ENCODE measurements around the gene CHL1.

Gene CHL1

DNA sequence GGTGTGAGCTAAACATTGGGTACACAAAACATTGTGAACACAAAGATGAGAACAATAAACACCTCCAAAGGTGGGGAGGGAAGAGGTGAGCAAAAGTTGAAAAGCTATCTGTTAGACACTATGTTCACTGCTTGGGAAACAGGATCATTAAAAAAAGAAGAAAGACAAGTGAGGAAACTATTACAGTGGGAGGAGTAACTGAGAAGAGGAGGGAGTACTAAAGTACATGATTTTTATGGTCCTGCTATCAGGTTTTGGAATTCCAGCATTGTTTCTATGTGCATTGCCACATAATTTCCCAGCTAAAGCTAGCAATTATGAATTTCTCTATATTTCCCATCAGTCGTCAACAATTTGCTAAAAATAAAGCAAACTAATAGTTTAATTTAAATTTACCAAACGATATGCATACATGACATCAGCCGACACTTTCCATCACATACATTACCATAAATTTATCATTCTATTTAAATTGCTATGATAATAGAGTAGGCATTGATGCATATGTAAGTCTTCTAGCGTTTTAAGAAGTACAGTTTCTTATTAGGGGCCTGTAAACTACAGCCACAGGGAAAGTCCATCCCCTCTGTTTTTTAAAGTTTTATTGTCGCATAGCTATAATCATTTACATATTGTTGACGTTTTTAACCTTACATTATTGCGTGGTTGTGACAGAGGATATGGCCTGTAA, 221.8 kb downstream of the CHL1 start:
- DNase-seq = no peak

DNA sequence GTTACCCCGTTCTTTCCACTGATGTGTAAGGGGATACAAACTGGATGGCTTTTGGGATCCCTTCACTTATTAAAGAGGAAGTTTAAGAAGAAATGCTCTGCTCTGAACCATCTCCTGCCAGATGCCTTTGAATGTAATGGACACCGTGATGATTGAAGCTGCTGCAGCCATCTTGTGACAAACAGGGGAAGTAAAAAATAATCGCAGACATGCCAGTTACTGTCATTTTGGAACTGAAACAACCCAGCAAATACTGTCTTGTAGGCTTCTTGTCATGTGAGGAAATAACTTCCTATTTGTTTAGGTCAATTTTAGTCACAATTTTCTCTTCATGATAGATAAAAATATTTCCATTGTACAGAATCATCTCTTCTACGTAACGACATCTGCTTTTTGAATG, 224.0 kb downstream of the CHL1 start:
- no peak for DNase-seq

DNA sequence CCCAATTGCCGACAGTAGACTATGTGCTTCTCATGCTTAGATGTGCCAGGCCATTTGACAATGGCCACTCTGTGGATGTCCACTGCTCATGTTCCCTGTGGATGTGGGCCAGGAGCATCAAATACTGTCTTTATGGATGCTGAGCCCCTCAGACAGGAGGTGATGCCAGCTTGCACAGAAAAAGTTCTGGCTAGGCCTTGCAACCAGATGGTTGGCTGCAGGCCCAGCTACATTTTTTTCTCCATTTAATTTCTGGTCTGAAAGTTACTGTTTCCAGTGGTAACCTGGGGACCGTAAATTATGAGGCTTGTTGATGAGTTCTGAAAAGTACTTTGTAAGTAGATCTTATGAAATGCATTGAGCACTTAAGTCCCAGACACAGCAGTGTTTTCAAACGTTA, 228.5 kb downstream of the CHL1 start:
- no peak for DNase-seq

DNA sequence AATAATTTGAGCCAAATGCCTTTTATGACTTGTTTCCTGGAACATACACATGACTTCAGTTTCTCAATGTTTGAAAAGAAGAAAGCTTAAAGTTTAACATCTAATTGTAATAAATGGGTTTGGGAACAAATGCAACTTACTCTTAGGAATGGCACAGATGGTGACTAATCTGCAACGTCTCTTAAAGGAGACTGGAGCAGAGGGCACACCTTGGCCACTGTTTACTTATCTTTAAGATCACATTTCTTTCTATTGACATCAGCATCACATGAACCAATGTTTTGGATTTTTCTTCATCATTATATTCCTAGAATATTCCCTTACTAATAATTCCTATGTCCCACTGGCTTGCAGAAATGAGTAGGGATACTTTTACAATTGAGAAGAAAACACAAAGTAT, 229.5 kb downstream of the CHL1 start:
- no peak for DNase-seq

DNA sequence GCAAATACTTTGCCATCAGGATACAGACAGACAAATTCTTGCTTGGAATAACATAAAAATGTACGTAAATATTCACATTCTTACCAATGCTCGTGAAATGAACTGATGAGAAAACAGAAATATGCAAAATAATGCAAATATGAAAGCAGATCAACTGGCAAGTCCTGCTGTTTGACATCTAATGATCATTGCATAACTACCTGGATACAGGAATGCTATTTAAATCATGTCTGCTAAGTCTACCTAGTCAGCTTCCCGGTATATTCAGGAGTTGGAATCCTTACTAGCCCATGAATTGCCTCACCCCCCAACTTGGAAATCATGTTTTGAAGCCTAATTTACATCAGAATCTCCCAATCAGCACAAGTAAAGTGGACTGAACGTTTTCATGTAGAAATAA, 230.6 kb downstream of the CHL1 start:
- DNase-seq = no peak

DNA sequence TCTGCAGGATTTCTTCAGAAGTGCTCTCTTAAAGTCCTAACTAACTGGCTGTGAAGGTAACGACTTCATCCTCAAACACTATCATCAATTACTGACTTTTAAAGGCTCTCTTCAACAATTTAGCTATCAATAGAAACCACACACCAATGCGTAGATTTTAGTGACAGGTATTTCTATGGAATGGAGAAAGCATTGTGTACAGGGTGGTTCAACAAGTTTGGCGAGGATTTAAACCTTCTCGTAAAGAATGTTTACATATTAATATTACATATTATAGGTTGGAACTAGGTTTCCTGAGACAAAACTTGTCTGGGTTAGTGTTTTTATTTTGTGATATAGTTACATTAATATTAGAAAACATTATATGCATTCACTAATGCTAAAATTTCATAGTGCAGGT, 233.6 kb downstream of the CHL1 start:
- no peak for DNase-seq

DNA sequence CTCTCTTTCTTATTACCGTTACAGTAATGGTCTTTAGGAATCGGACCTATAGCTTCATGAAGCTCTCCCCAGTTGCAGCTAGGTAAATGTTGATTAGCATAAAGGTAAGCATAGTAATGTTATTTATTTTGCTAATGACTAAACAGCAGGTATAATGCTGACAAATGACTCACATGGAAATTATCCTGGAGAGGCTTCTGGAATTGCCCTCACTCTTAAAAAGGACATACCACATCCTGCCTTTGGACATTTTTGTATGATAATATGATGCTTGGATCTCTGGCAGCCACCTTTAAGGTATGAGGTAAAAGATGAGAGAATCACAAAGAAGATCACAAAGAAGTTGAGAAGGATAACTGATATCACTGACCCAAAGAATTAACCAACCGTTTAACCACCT, 238.6 kb downstream of the CHL1 start:
- no peak for DNase-seq

DNA sequence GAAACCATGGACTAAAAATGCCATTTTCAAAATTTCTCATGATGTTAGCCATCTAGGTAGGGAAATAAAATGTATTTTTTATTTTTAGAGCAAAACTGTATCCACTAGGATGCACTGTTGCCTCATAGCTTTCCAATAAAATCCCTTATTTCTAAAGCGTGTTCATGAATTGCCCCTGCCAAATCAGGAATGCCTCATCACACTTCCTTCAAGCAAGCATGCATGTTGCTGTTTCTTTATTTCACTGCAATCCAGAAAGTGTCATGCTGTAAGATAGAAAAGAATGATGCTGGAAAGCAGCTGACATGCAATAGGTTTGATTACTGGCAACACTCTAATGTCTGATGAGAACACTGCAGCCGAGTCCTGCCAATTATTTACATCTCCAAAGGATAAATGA, 239.5 kb downstream of the CHL1 start:
- DNase-seq = no peak

DNA sequence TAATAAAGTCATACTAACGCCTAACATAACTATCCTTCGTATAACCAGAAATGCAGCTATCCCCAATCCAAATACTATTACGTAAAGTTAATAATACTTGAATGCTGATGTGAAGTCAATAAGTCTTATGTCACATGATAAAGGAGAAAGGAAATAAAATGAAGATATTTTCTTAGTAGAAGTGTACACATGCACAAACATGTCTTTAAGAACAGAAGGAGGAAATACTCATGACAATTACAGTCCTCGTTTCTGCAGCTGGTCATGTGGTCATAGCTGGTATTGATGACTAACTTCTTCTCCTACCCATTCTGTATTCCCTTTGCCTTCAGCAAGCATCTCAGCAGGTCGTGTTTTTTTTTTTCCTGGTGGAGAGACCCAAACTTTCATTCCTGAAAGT, 244.3 kb downstream of the CHL1 start:
- no peak for DNase-seq

DNA sequence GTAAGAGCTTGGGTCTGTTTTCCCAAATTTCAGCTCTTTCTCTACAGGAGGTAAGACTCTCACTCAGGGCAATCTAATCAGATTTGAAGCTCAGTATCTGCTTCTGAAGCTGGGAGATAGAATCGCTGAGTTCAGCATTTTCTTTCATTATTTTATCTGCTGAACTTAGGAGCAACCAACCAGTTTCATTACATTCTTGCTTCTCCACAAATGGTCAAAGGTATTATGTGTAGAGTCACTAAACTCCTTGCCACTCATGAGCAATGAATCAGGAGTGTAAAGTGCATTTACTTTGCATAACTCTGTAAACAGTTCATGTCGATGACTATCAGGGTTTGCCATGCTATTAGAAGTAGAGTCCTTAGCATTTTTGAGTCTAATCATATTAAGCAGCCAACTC, 249.4 kb downstream of the CHL1 start:
- DNase-seq = no peak

DNA sequence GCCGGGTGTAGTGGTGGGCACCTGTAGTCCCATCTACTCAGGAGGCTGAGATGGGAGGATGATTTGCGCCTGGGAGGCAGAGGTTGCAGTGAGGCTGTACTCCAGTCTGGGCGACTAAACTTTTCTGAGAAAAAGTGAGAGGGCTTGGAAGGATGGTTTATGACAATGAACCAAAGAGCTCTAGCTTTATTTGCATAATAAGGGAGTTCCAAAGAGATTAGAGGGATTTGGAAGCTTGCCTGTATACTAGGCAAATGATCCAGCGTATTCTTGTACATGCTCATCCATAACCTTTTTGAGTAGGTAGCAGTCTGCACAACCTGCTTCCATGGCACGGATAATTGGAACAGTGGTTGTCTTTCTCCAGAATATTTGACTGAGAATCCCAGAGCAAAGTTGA, 251.1 kb downstream of the CHL1 start:
- no peak for DNase-seq

DNA sequence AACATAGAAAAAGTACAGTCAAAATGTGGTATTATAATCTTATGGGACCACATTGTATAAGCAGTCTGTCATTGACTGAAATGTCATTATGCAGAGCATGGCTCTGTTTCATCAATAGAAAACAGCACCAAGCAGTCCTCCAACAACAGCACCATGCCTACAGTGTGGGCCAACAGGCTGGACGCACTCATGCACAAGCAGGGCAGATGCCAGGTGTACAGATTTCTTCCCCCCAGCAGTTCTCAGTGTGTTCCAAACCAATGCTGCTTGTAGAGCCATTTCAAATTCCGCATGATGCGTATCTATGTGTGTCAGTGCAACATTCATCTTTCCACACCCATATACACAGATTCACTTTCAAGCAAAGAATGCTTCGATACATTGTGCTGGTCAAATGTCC, 253.1 kb downstream of the CHL1 start:
- no peak for DNase-seq

DNA sequence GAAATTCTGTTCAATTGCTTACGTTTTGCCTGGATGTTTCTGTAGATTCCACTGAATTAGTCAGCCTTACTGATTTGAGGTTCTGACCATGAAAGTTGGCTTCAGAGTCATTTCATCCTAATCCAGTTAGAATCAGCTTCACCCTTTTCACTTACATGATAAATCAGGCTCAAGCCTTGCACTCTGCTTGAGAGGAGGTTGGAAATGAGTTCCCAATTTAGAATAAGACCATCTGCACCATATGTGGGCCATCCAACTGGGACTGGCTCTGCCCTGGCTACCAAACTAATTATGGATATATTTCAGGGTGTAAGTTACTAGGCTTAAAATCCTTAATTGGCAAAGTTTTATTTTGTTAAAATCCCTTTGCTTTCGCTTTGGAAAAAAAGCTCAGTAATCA, 255.7 kb downstream of the CHL1 start:
- DNase-seq = no peak

DNA sequence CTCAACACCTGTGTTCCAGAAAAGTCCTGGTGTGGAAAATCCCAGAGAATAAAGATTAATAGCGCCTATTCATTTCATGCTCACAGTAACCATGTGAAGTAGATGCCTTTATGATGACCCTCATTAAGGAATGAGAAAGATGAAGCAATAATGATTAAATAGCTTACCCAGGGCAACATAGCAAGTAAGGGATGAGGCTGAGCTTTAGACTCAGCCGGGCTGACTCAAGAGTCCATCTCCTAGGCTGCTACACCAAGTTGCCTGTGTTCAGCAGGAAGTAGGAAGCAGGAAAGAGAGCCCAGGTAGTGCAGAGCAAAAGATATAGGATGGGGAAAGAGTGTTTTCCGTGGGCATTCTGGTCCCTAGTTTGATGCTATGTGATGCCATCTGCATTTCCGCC, 256.5 kb downstream of the CHL1 start:
- no peak for DNase-seq

DNA sequence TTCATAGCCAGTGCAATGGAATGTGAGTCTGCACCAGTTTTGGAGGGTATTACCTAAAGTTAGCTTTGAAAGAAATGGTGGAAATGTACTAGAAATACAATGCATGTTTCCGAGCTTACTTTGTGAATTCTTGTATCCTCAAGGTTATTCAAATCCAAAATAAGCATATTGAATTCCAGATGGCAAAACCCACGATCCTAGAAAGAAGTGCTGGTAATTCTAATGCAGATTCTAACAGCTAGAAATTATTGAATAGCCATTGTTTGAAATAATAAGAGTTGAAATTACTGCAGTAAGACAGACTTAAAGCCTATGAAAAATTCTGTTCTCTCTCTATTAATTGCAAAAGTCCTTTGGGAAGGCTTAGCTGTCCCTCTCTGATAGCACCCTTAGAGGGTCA, 258.4 kb downstream of the CHL1 start:
- DNase-seq = no peak

DNA sequence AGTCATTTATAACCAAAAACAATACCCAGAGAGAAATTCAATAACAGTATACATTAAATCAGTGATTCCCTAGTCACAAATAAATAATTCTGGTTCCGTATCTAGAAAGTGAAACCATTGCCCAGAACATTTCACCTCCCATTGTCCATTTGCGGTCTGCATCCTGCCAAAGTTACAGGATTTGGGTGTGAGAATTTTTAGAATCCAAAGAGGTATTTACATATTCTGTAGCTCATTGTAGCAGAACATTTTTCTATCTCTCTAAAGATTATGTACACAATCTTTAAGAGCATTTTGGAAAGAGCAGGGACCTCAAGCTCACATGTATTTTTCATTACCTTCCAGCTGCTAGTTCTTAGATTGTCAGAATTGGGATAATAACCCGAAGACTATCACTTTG, 261.6 kb downstream of the CHL1 start:
- DNase-seq = no peak

DNA sequence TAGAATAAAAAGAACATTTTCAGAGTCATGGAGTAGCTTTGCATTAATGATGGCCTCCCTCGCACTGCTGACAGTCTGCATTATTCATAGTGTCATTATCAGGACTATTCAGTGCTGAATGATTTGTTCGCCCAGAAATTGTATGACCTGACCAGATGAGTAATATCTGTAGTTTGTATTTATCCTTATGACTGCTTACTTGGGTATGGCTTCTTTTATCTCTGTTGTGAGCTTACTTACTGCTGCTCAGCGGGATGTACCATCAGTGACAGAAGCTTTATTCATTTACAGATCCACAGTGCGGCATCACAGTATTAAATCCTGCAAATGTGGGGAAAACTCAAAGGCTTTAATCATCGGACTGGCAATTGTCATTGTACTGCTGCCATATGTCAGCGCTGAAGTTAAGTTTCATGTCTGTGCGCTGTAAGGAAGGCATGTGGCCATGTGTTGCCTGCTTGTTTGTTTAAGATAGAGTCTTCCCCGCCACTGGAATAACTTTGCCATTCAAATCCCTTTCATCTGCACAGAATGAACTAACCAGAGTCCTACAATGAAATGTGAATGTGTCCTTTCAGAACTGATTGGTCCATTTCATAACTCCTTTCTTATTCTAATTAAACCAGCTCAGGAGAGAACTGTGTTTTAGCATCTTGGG, 262.2 kb downstream of the CHL1 start:
- DNase-seq = no peak

All from SHP77 treated with DMSO at 0.1 percent for 48 hours (cell line).